ENCODE results near the gene RELB.

RELB gene

DNA sequence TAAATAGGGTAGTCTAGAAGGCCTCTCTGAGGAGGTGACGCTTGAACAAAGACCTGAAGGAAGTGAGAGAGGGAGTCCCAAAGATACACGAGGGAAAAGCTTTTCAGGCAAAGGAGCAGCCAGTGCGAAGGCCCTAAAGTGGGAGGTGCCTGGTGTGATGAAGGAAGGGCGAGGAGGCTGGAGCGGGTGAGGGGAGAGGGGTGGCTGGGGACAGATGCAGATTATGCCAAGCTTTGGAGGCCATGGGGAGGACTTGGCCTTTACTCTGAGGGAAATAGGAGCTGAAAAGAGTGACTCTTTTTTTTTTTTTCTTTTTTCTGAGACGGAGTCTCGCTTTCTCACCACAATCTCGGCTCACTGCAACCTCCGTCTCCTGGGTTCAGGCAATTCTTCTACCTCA, 43.2 kb upstream of the RELB start:
- TF ChIP-seq TAF1 (IDR thresholded peaks at IDR 0.05; ENCODE audit: borderline replicate concordance, insufficient read depth, low read length) (no peak), FOXP2 (optimal IDR thresholded peaks at IDR 0.05; ENCODE audit: borderline replicate concordance, extremely low read depth, extremely low read length, insufficient read depth) (no peak), POLR2AphosphoS5 (IDR thresholded peaks at IDR 0.05; ENCODE audit: low read depth, low read length) (no peak), REST (IDR thresholded peaks at IDR 0.05; ENCODE audit: insufficient read depth in 1 of 2, low read depth in 2 of 2, low read length in 2 of 2) (no peak), SIN3A (IDR thresholded peaks at IDR 0.05; ENCODE audit: borderline replicate concordance, insufficient read depth, low read length) (no peak)

- TF ChIP-seq REST (IDR thresholded peaks at IDR 0.05; ENCODE audit: insufficient read depth in 1 of 2, low read depth in 2 of 2, low read length in 2 of 2) = no peak
- TF ChIP-seq FOXP2 (optimal IDR thresholded peaks at IDR 0.05; ENCODE audit: borderline replicate concordance, extremely low read depth, extremely low read length, insufficient read depth) = no peak
- TF ChIP-seq TAF1 (IDR thresholded peaks at IDR 0.05; ENCODE audit: borderline replicate concordance, insufficient read depth, low read length) = no peak
- no peak for TF ChIP-seq POLR2AphosphoS5 (IDR thresholded peaks at IDR 0.05; ENCODE audit: low read depth, low read length)
- TF ChIP-seq SIN3A (IDR thresholded peaks at IDR 0.05; ENCODE audit: borderline replicate concordance, insufficient read depth, low read length) = no peak
Measured at GRCh38 chr19:44959691-44960090, 41.6 kb upstream of the RELB start.

GRCh38 chr19:44960906-44961728, 40.1 kb upstream of the RELB start:
- TF ChIP-seq POLR2AphosphoS5 (IDR thresholded peaks at IDR 0.05; ENCODE audit: low read depth, low read length) = no peak

GRCh38 chr19:44961821-44962220, 39.4 kb upstream of the RELB start:
- TF ChIP-seq FOXP2 (optimal IDR thresholded peaks at IDR 0.05; ENCODE audit: borderline replicate concordance, extremely low read depth, extremely low read length, insufficient read depth) (no peak), POLR2AphosphoS5 (IDR thresholded peaks at IDR 0.05; ENCODE audit: low read depth, low read length) (no peak), REST (IDR thresholded peaks at IDR 0.05; ENCODE audit: insufficient read depth in 1 of 2, low read depth in 2 of 2, low read length in 2 of 2) (no peak), TAF1 (IDR thresholded peaks at IDR 0.05; ENCODE audit: borderline replicate concordance, insufficient read depth, low read length) (no peak), SIN3A (IDR thresholded peaks at IDR 0.05; ENCODE audit: borderline replicate concordance, insufficient read depth, low read length) (no peak)

GRCh38 chr19:44968118-44968517, 33.1 kb upstream of the RELB start:
- TF ChIP-seq TAF1 (IDR thresholded peaks at IDR 0.05; ENCODE audit: borderline replicate concordance, insufficient read depth, low read length) (no peak), FOXP2 (optimal IDR thresholded peaks at IDR 0.05; ENCODE audit: borderline replicate concordance, extremely low read depth, extremely low read length, insufficient read depth) (no peak), REST (IDR thresholded peaks at IDR 0.05; ENCODE audit: insufficient read depth in 1 of 2, low read depth in 2 of 2, low read length in 2 of 2) (no peak), POLR2AphosphoS5 (IDR thresholded peaks at IDR 0.05; ENCODE audit: low read depth, low read length) (no peak), SIN3A (IDR thresholded peaks at IDR 0.05; ENCODE audit: borderline replicate concordance, insufficient read depth, low read length) (no peak)

Measured in PFSK-1 (cell line).